Daoy (cell line): ENCODE data around the gene CRPPA. TPM values are rescaled to one million over a fixed set of nuclear protein-coding genes. Genes with fewer than 3 reads are reported as not detected.
"Not testable (repeated sequence)": the region's sequence is repeated elsewhere in the genome, so short reads cannot be mapped to it uniquely, and the experiment has no call there.

Experiments used
- DNase-seq: peaks from one replicate; pipeline ENCODE4 v3.0.0-alpha.2; 2015; ENCODE audit warnings: low read depth
- total RNA-seq: library from RNA; depleted of rRNA; stranded (reverse); fragments of >200 nt; shearing (Covaris generic); gene quantifications from 2 replicates; pipeline ENCODE4 v1.2.3, GENCODE V29; 2014; rRNA removed

The CRPPA gene
- total RNA-seq, 1 experiment from 2014 or later, result 0.11 TPM

GRCh38 chr7:16398146-16399017 is 23.0 kb downstream of the CRPPA start:
- peak; percentile 26 for DNase-seq

DNA sequence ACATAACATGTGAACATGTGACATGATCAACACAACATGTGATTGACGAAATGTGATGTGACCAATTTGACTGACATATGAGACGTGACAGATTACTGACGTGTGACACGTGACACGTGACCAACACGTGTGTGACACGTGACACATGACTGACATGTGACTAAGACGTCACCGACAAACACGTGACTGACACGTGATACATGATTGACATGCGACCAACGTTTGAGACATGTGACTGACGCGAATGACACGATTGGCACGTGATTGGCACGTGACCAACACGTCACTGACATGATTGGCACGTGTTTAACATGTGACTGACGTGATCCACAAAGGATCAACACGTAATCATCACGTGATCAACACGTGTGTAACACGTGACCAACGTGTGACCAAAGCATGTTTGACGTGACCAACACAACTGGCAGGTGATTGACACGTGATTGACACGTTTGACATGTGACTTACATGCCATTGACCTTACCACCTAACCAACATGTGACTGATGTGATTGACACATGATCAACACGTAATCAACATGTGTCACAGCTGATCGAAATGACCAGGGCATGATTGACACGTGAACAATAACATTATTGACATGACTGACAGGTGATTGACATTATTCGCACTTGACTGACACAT is 23.7 kb downstream of the CRPPA start:
- DNase-seq, result peak; percentile 25

DNA sequence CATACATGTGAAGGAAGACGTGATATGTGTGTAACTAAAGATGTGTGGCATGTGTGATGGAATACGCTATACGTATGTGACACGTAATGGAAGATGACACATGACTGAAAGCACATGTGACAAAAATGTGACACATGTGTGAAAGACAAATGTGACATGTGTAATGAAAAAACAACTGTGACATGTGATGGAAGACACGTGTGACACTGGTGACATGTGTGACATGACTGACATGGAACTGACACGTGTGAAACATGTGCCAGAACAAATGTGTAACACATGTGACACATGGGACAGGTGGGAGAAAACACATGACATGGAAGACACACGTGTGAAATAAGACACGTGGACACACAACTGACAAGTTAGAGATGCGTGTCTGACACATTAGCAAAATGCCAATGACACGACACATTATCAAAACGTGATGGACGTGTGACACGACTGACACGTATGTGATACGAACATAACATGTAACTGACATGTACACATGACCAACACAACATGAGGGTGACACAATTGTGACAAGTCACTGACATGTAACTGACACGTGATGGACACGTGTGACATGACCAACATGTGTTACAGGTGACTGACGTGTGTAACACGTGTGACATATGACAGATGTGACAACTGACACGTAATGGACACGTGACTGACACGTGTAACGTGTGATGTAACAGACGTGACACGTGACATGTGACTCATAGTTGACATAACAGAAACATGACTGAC is 24.4 kb downstream of the CRPPA start:
- DNase-seq, result no peak

- no peak for DNase-seq
These were observed 26.2 kb downstream of the CRPPA start for GRCh38 chr7:16395121-16395520.

DNA sequence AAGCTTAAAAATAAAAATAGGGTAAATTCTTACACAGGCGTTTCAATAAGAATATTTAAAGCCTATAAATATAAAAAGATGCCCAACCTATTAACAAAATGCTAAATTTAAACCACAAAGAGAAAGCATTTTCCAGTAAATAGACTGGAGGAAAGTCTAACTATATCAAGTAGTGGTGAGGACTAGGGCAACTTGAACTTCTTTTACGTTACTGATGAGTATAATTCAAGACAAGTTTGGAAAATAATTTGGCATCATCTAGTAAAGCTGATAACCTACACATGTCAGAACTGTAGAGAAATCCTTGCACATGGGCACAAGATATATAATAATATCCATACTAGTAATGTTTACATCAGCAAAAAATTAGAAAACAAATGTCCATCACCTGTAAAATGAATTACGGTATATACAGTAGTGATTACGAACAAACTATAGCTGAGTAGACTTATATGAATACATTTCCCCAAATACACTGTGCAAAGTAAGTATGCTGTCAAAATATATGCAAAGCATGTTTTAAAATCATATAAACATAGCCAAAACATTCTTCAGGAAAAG is 27.4 kb downstream of the CRPPA start:
- no peak for DNase-seq

- no peak for DNase-seq
These were observed 28.3 kb downstream of the CRPPA start for GRCh38 chr7:16392990-16393523.

GRCh38 chr7:16383786-16384185 is 37.6 kb downstream of the CRPPA start:
- not testable (repeated sequence) for DNase-seq

GRCh38 chr7:16383103-16383502 is 38.2 kb downstream of the CRPPA start:
- DNase-seq, result not testable (repeated sequence)

Other genes with a start within 250 kb of the CRPPA start
- gene SOSTDC1, start 44.2 kb upstream of the CRPPA start, total RNA-seq, result not detected in 2 replicates
- gene LRRC72, start 105.3 kb upstream of the CRPPA start, total RNA-seq, result not detected in 2 replicates
- gene ANKMY2, start 224.2 kb upstream of the CRPPA start, total RNA-seq, result 18.1 and 21.9 TPM in 2 replicates
- 123 and 139 TPM in 2 replicates for gene BZW2, start 224.6 kb upstream of the CRPPA start, total RNA-seq